ENCODE data around the gene KLKB1. TPM values are rescaled to one million over a fixed set of nuclear protein-coding genes. Genes with fewer than 3 reads are reported as not detected.

Gene KLKB1
- total RNA-seq, 2 experiments from 2014 or later, result not detected

DNA sequence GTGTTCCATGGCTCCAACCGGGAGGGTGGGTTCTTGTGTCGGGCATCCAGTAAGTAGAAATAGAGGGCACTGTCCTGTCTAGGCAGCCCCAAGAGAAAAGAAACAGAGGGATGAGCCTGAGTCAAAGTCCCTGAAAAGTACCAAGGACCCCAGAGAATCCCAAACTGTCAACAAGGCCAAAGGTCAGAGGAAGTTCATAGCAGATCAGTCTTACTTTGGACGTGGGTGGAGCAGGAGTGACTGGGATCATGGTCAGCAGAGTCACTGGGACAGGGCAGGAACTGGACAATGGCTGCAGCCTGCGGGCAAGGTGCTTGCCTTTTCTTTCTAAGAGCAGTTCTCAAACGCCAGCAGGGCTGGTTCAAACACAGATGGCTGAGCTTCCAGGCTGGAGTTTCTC lies 56.0 kb downstream of the KLKB1 start:
- POLR2A ChIA-PET, result no interaction called here
- BruUV-seq (replicated peaks), result no TSS peak
- no peak overlapping the region for H3K4me2 ChIP-seq (ENCODE audit: low read length)
- no peaks in the 10 kb centered on the region for H3K36me3 ChIP-seq (ENCODE audit: insufficient read depth, low read length)
- H3K4me3 ChIP-seq (ENCODE audit: low read depth, low read length, poor library complexity, severe bottlenecking), result no peak overlapping the region
- no peak overlapping the region for H2AFZ ChIP-seq (ENCODE audit: low read length)
- no peaks in the 10 kb centered on the region for H3K79me2 ChIP-seq (ENCODE audit: insufficient read depth, low read depth, low read length)
- no peaks in the 10 kb centered on the region for H3K9me2 ChIP-seq (ENCODE audit: insufficient read depth, low read length)
- no peak for DNase-seq (ENCODE audit: low spot score)
- intact Hi-C loops (cut with micrococcal nuclease; ENCODE audit: unreplicated experiment), result no loop called here
- no peaks in the 10 kb centered on the region for H3K4me1 ChIP-seq (ENCODE audit: insufficient read depth, low read length, poor library complexity, severe bottlenecking)
- CTCF ChIA-PET (ENCODE audit: unreplicated experiment), result interaction anchor here (0.5 kb wide), 1 partner anchor 150 kb away, joined by 3 read pairs; no protein-coding TSS in a partner anchor
- no peak overlapping the region for H3K27ac ChIP-seq (ENCODE audit: low read depth, low read length, poor library complexity, severe bottlenecking)
- no peaks in the 10 kb centered on the region for H4K20me1 ChIP-seq (ENCODE audit: insufficient read depth, low read length)
- TF ChIP-seq EZH2phosphoT487 (IDR thresholded peaks at IDR 0.05; ENCODE audit: borderline replicate concordance, low read depth, low read length), result no peak
- TF ChIP-seq, protein P1, sequence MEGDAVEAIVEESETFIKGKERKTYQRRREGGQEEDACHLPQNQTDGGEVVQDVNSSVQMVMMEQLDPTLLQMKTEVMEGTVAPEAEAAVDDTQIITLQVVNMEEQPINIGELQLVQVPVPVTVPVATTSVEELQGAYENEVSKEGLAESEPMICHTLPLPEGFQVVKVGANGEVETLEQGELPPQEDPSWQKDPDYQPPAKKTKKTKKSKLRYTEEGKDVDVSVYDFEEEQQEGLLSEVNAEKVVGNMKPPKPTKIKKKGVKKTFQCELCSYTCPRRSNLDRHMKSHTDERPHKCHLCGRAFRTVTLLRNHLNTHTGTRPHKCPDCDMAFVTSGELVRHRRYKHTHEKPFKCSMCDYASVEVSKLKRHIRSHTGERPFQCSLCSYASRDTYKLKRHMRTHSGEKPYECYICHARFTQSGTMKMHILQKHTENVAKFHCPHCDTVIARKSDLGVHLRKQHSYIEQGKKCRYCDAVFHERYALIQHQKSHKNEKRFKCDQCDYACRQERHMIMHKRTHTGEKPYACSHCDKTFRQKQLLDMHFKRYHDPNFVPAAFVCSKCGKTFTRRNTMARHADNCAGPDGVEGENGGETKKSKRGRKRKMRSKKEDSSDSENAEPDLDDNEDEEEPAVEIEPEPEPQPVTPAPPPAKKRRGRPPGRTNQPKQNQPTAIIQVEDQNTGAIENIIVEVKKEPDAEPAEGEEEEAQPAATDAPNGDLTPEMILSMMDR (conservative IDR thresholded peaks at IDR 0.05; ENCODE audit: low read length), result no peak
- no peaks in the 10 kb centered on the region for H3K9me3 ChIP-seq (ENCODE audit: low read length)

DNA sequence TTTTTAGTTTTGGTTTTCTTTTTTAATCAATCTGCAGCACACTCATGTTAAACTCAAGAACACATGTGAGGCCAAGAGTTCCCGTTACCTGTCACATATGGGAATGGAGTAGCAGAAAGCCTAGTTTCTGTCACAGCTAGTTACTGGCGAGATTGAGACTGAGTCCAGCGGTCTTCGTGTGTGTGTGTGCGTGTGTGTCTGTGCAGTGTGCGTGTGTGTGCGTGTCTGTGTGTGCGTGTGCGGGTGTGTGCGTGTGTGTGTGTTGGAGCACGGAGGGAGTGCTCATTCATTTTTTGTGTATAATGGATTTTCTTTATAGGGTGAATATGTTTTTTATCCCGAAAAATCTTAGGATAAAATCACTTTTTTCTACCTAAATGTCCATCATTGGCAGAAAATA lies 57.8 kb downstream of the KLKB1 start:
- BruUV-seq (replicated peaks), result no TSS peak
- Histone ChIP-seq H3K79me2 (ENCODE audit: insufficient read depth, low read depth, low read length) (no peaks in the 10 kb centered on the region), H2AFZ (ENCODE audit: low read length) (no peak overlapping the region), H3K36me3 (ENCODE audit: insufficient read depth, low read length) (no peaks in the 10 kb centered on the region), H3K9me3 (ENCODE audit: low read length) (no peaks in the 10 kb centered on the region), H3K4me3 (ENCODE audit: low read depth, low read length, poor library complexity, severe bottlenecking) (no peak overlapping the region), H3K27ac (ENCODE audit: low read depth, low read length, poor library complexity, severe bottlenecking) (no peak overlapping the region), H3K4me2 (ENCODE audit: low read length) (no peak overlapping the region), H3K9me2 (ENCODE audit: insufficient read depth, low read length) (no peaks in the 10 kb centered on the region), H4K20me1 (ENCODE audit: insufficient read depth, low read length) (no peaks in the 10 kb centered on the region), H3K4me1 (ENCODE audit: insufficient read depth, low read length, poor library complexity, severe bottlenecking) (no peaks in the 10 kb centered on the region)
- ChIA-PET POLR2A (no interaction called here), CTCF (ENCODE audit: unreplicated experiment) (no interaction called here)
- no peak for DNase-seq (ENCODE audit: low spot score)
- no peak for TF ChIP-seq EZH2phosphoT487 (IDR thresholded peaks at IDR 0.05; ENCODE audit: borderline replicate concordance, low read depth, low read length)
- TF ChIP-seq, protein P1 (conservative IDR thresholded peaks at IDR 0.05; ENCODE audit: low read length), result no peak
- intact Hi-C loops (cut with micrococcal nuclease; ENCODE audit: unreplicated experiment), result no loop called here

DNA sequence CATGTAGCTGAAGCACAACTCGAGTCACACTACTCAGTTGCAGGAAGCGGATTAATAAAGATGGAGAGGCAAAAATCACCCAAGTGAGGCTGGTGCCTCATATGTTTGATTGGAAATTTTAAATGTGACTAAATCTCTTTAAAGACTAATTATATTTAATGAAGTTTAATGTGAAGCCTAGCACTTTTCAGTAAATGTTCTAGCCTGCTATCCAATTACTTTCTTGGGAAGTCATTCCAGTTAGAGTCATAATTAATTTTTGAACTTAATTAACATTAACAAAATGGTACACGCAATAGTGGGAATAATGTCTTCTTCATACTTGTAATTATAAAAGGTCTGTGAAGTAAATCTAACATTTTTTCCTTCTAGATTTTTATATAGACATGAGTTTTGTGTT lies 59.3 kb downstream of the KLKB1 start:
- H3K9me3 ChIP-seq (ENCODE audit: low read length), result no peaks in the 10 kb centered on the region
- H4K20me1 ChIP-seq (ENCODE audit: insufficient read depth, low read length), result no peaks in the 10 kb centered on the region
- BruUV-seq (replicated peaks), result no TSS peak
- H2AFZ ChIP-seq (ENCODE audit: low read length), result no peak overlapping the region
- H3K36me3 ChIP-seq (ENCODE audit: insufficient read depth, low read length), result no peaks in the 10 kb centered on the region
- POLR2A ChIA-PET, result no interaction called here
- H3K79me2 ChIP-seq (ENCODE audit: insufficient read depth, low read depth, low read length), result no peaks in the 10 kb centered on the region
- TF ChIP-seq, protein P1 (conservative IDR thresholded peaks at IDR 0.05; ENCODE audit: low read length), result no peak
- TF ChIP-seq EZH2phosphoT487 (IDR thresholded peaks at IDR 0.05; ENCODE audit: borderline replicate concordance, low read depth, low read length), result no peak
- H3K4me3 ChIP-seq (ENCODE audit: low read depth, low read length, poor library complexity, severe bottlenecking), result no peak overlapping the region
- H3K9me2 ChIP-seq (ENCODE audit: insufficient read depth, low read length), result no peaks in the 10 kb centered on the region
- intact Hi-C loops (cut with micrococcal nuclease; ENCODE audit: unreplicated experiment), result no loop called here
- no peak overlapping the region for H3K27ac ChIP-seq (ENCODE audit: low read depth, low read length, poor library complexity, severe bottlenecking)
- CTCF ChIA-PET (ENCODE audit: unreplicated experiment), result no interaction called here
- H3K4me1 ChIP-seq (ENCODE audit: insufficient read depth, low read length, poor library complexity, severe bottlenecking), result no peaks in the 10 kb centered on the region
- no peak for DNase-seq (ENCODE audit: low spot score)
- H3K4me2 ChIP-seq (ENCODE audit: low read length), result no peak overlapping the region

All from OCI-LY7 (cell line).